HCT116 (cell line): ENCODE measurements around the gene PRAMEF1. TPM values are rescaled to one million over a fixed set of nuclear protein-coding genes. Genes with fewer than 3 reads are reported as not detected.

Experiments used
- ATAC-seq: fragments of 200-7000 bp; cut with Tn5 transposase; 2 replicates; pipeline ENCODE4 v1.9.1; 2020; ENCODE audit warnings: mild to moderate bottlenecking, moderate library complexity
- BruUV-seq: library from RNA; stranded (reverse); fragments of 400-500 nt; replicated peaks from 2 replicates; lab custom pipeline; 2021; lab: Mats Ljungman, UMichigan
- CTCF ChIA-PET: fragments of 300-600 bp; sonication (Branson Sonifier 250); formaldehyde crosslinking; loops from one replicate; lab custom pipeline; 2021; ENCODE audit warnings: antibody characterized with exemption; lab: Charles Lee
- POLR2A ChIA-PET: fragments of 300-600, 350-600 bp; sonication (Branson Sonifier 250); formaldehyde crosslinking; loops from one replicate; lab custom pipeline; 2021; ENCODE audit warnings: antibody characterized with exemption; lab: Charles Lee
- RAD21 ChIA-PET, 2 experiments: fragments of 300-600 bp; sonication (Branson Sonifier 250); formaldehyde crosslinking; loops; one replicate each; lab custom pipeline; 2023; ENCODE audit warnings: low total read pairs in 2 of 2; ENCODE audit not compliant: uncharacterized antibody in 2 of 2, unreplicated experiment in 2 of 2, low non-redundant PET in 1 of 2; lab: Charles Lee
- DNase-seq: peaks from one replicate; pipeline ENCODE4 v3.0.0-alpha.2; 2010; ENCODE audit warnings: low read depth, low spot score
- H2AFZ ChIP-seq: fragments of 200-600 bp; shearing (Covaris generic), sonication (generic); 2 replicates; pipeline ENCODE4 v1.6.1; 2017; ENCODE audit warnings: low read depth, mixed run types, mixed read lengths, antibody characterized with exemption, low read length; ENCODE audit not compliant: poor library complexity, severe bottlenecking
- H3K27ac ChIP-seq: 2 replicates; pipeline ENCODE4 v1.5.1; 2012; ENCODE audit warnings: low read depth, low read length
- H3K27me3 ChIP-seq: fragments of 200-600 bp; sonication (generic); 2 replicates; pipeline ENCODE4 v1.6.1; 2016; ENCODE audit warnings: mixed run types, low read length, mixed read lengths; ENCODE audit not compliant: insufficient read depth
- H3K36me3 ChIP-seq, 2 experiments: fragments of 200-500 bp in 1 of 2; fragments of 200-600 bp in 1 of 2; sonication (Bioruptor generic) in 1 of 2; sonication (generic) in 1 of 2; 2 replicates each; pipeline versions ENCODE4 v1.5.1 to v1.6.1; 2014 to 2016; ENCODE audit warnings: low read length in 2 of 2, inconsistent platforms in 1 of 2, mixed read lengths in 1 of 2, mixed run types in 1 of 2; ENCODE audit not compliant: insufficient read depth in 2 of 2, control insufficient read depth in 1 of 2
- H3K4me1 ChIP-seq, 2 experiments: fragments of 200-600 bp in 1 of 2; sonication (generic) in 1 of 2; 2 replicates each; pipeline versions ENCODE4 v1.5.1 to v1.6.1; 2012 to 2017; ENCODE audit warnings: low read length in 2 of 2, inconsistent platforms in 1 of 2, mild to moderate bottlenecking in 1 of 2, mixed read lengths in 1 of 2, mixed run types in 1 of 2, moderate library complexity in 1 of 2; ENCODE audit not compliant: insufficient read depth in 2 of 2, control insufficient read depth in 1 of 2
- H3K4me2 ChIP-seq: fragments of 200-600 bp; sonication (generic); 2 replicates; pipeline ENCODE4 v1.6.1; 2017; ENCODE audit warnings: mixed run types, low read length, mixed read lengths
- H3K4me3 ChIP-seq, 2 experiments: fragments of 200-600 bp in 1 of 2; sonication (generic) in 1 of 2; replicated peaks in 1 of 2; 2 replicates each; pipeline ENCODE4 v1.5.1; 2011 to 2016; ENCODE audit warnings: low read length in 2 of 2, control low read depth in 1 of 2, low read depth in 1 of 2, mild to moderate bottlenecking in 1 of 2, mixed read lengths in 1 of 2, mixed run types in 1 of 2
- H3K79me2 ChIP-seq: fragments of 200-600 bp; sonication (generic); 2 replicates; pipeline ENCODE4 v1.6.1; 2017; ENCODE audit warnings: mild to moderate bottlenecking, mixed run types, low read length, moderate library complexity, mixed read lengths; ENCODE audit not compliant: insufficient read depth
- H3K9ac ChIP-seq: fragments of 200-600 bp; sonication (generic); 2 replicates; pipeline ENCODE4 v1.6.1; 2016; ENCODE audit warnings: low read length, mixed read lengths
- H3K9me2 ChIP-seq: fragments of 200-600 bp; sonication (generic), shearing (Covaris generic); 2 replicates; pipeline ENCODE4 v1.6.1; 2017; ENCODE audit warnings: mixed run types, mild to moderate bottlenecking, moderate library complexity; ENCODE audit not compliant: insufficient read depth
- H3K9me3 ChIP-seq, 2 experiments: fragments of 200-500 bp in 1 of 2; fragments of 200-600 bp in 1 of 2; sonication (Bioruptor generic) in 1 of 2; sonication (generic) in 1 of 2; 2 replicates each; pipeline ENCODE4 v1.6.1; 2014 to 2017; ENCODE audit warnings: low read length in 2 of 2, mixed read lengths in 2 of 2, inconsistent platforms in 1 of 2, low read depth in 1 of 2, mild to moderate bottlenecking in 1 of 2, mixed run types in 1 of 2, moderate library complexity in 1 of 2; ENCODE audit not compliant: control insufficient read depth in 1 of 2, insufficient read depth in 1 of 2
- H4K20me1 ChIP-seq: fragments of 200-600 bp; sonication (generic), shearing (Covaris generic); 2 replicates; pipeline ENCODE4 v1.6.1; 2017; ENCODE audit warnings: mixed run types, mild to moderate bottlenecking, moderate library complexity; ENCODE audit not compliant: insufficient read depth
- ATF3 ChIP-seq: IDR thresholded peaks from 2 replicates; pipeline ENCODE4 v1.6.1; 2012
- CBX3 ChIP-seq: IDR thresholded peaks from 2 replicates; pipeline ENCODE4 v1.6.1; 2012; ENCODE audit warnings: low read depth
- CTCF ChIP-seq, 3 experiments: fragments of 200-600 bp in 1 of 3; sonication (generic) in 1 of 3; IDR thresholded peaks in 2 of 3; conservative IDR thresholded peaks in 1 of 3; 2 replicates each; pipeline ENCODE4 v1.5.1; 2012 to 2017; ENCODE audit warnings: low read depth in 2 of 3, low read length in 2 of 3, antibody characterized with exemption in 1 of 3, borderline replicate concordance in 1 of 3, control low read depth in 1 of 3, mild to moderate bottlenecking in 1 of 3, mixed read lengths in 1 of 3, mixed run types in 1 of 3, moderate library complexity in 1 of 3; ENCODE audit not compliant: insufficient read depth in 1 of 3
- ELF1 ChIP-seq: IDR thresholded peaks from 2 replicates; pipeline ENCODE4 v1.6.1; 2012; ENCODE audit warnings: low read depth, borderline replicate concordance
- EZH2 ChIP-seq: fragments of 200-600 bp; sonication (generic); IDR thresholded peaks from 2 replicates; pipeline ENCODE4 v1.6.1; 2017; ENCODE audit warnings: antibody characterized with exemption, mixed run types
- FOSL1 ChIP-seq: IDR thresholded peaks from 2 replicates; pipeline ENCODE4 v1.6.1; 2012; ENCODE audit warnings: low read depth
- JUND ChIP-seq: IDR thresholded peaks from 2 replicates; pipeline ENCODE4 v1.6.1; 2012
- REST ChIP-seq: IDR thresholded peaks from 2 replicates; pipeline ENCODE4 v1.6.1; 2012; ENCODE audit warnings: low read depth
- SIN3A ChIP-seq: IDR thresholded peaks from 2 replicates; pipeline ENCODE4 v1.6.1; 2012; ENCODE audit warnings: low read depth
- YY1 ChIP-seq: IDR thresholded peaks from 2 replicates; pipeline ENCODE4 v1.6.1; 2011; ENCODE audit warnings: low read length, low read depth, moderate library complexity, mild to moderate bottlenecking; ENCODE audit not compliant: insufficient replicate concordance; ENCODE audit errors: extremely low read depth
- ZNF274 ChIP-seq: fragments of 200-500 bp; sonication (Bioruptor generic); IDR thresholded peaks from 2 replicates; pipeline ENCODE4 v1.6.1; 2014; ENCODE audit warnings: mild to moderate bottlenecking, low read depth, low read length, inconsistent platforms
- intact Hi-C: fragments of 100-400 bp; cut with micrococcal nuclease; formaldehyde crosslinking; loops from 2 replicates; pipeline ENCODE4 v1.10.0; 2022
- total RNA-seq: library from RNA; stranded (reverse); gene quantifications from one replicate; pipeline ENCODE4 v1.2.1, GENCODE V29; 2021; ENCODE audit not compliant: unreplicated experiment

PRAMEF1 gene
- total RNA-seq, 1 experiment from 2014 or later, result not detected

- no peak overlapping the region for H2AFZ ChIP-seq
- H3K4me1 ChIP-seq, result no peaks in the 10 kb centered on the region
- no peaks in the 10 kb centered on the region for H3K36me3 ChIP-seq
- ChIA-PET CTCF (no interaction called here), RAD21 (no interaction called here), POLR2A (no interaction called here)
- DNase-seq, result no peak
- no peak overlapping the region for H3K4me3 ChIP-seq
- H3K4me2 ChIP-seq, result no peak overlapping the region
- no peak for ATAC-seq
- TF ChIP-seq ZNF274, result no peak
- no peak for TF ChIP-seq ELF1
- no peak for TF ChIP-seq CTCF (IDR thresholded peaks at IDR 0.05 in 2 of 3, conservative IDR thresholded peaks at IDR 0.05 in 1 of 3; ENCODE audit: borderline replicate concordance in 1 of 3, insufficient read depth in 1 of 3, low read depth in 2 of 3, low read length in 2 of 3)
- no peak for TF ChIP-seq ATF3
- no peak for TF ChIP-seq SIN3A
- no peak for TF ChIP-seq FOSL1
- TF ChIP-seq JUND, result no peak
- TF ChIP-seq YY1, result no peak
- TF ChIP-seq EZH2, result no peak
- no peak for TF ChIP-seq REST
- no peak for TF ChIP-seq CBX3
- intact Hi-C loops, result loop anchor here (10.0 kb wide), 1 partner anchor 555 kb away; no protein-coding TSS in a partner anchor
- H3K9me3 ChIP-seq, result no peaks in the 10 kb centered on the region
- H3K9ac ChIP-seq, result no peak overlapping the region
- BruUV-seq, result no TSS peak
- no peaks in the 10 kb centered on the region for H4K20me1 ChIP-seq
- H3K27me3 ChIP-seq, result no peaks in the 10 kb centered on the region; the same call in 1 of the 2 replicates
- no peaks in the 10 kb centered on the region for H3K9me2 ChIP-seq
- H3K27ac ChIP-seq, result no peak overlapping the region
- no peaks in the 10 kb centered on the region for H3K79me2 ChIP-seq
Observed at GRCh38 chr1:12799730-12800129, 8.5 kb downstream of the PRAMEF1 start.
